CD4-positive, alpha-beta T cell treated with Interleukin-12 subunit alpha and Interleukin-12 subunit beta, for 1 hour (primary cell): ENCODE data around the gene KIF20B.

ENCODE experiments used
- DNase-seq: peaks from one replicate; pipeline ENCODE4 v3.0.0-alpha.2; 2020

KIF20B gene, protein sequence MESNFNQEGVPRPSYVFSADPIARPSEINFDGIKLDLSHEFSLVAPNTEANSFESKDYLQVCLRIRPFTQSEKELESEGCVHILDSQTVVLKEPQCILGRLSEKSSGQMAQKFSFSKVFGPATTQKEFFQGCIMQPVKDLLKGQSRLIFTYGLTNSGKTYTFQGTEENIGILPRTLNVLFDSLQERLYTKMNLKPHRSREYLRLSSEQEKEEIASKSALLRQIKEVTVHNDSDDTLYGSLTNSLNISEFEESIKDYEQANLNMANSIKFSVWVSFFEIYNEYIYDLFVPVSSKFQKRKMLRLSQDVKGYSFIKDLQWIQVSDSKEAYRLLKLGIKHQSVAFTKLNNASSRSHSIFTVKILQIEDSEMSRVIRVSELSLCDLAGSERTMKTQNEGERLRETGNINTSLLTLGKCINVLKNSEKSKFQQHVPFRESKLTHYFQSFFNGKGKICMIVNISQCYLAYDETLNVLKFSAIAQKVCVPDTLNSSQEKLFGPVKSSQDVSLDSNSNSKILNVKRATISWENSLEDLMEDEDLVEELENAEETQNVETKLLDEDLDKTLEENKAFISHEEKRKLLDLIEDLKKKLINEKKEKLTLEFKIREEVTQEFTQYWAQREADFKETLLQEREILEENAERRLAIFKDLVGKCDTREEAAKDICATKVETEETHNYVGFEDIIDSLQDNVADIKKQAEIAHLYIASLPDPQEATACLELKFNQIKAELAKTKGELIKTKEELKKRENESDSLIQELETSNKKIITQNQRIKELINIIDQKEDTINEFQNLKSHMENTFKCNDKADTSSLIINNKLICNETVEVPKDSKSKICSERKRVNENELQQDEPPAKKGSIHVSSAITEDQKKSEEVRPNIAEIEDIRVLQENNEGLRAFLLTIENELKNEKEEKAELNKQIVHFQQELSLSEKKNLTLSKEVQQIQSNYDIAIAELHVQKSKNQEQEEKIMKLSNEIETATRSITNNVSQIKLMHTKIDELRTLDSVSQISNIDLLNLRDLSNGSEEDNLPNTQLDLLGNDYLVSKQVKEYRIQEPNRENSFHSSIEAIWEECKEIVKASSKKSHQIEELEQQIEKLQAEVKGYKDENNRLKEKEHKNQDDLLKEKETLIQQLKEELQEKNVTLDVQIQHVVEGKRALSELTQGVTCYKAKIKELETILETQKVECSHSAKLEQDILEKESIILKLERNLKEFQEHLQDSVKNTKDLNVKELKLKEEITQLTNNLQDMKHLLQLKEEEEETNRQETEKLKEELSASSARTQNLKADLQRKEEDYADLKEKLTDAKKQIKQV (N-terminal part only)

GRCh38 chr10:89701242-89702120 lies at the start of gene KIF20B:
KIF20B (plus strand) TSS chr10:89701590; CDS start chr10:89705295, 3,705 bp downstream.
- DNase-seq = peak; percentile 96

- DNase-seq = no peak
Observed at GRCh38 chr10:89651916-89652573, 49.3 kb upstream of the KIF20B start.

DNA sequence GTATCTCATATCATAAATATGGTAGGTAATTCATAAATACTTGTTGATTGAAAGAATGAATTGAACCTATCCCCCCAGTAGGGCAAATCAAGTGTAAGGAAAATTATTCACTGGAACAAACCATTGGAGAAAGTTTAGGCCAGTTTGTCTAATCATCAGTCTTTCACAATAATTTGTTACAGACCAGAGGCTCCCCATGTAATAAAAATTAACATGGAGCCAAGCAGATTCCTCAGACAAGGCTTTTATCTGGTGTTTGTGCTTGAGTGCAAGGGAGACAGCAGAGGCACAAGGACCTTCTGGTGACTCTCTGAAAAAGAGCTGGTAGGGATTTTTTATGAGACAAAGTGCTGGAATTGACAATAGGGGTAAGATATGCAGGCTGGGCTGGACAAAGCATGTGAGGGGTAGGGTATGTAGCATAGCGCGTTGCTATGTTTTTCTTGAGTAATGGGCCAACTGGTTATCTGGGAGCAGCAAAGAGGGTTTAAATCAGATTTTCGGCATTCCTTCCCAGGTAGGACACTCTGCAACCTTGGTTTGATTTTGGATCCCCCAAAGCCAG lies 48.5 kb upstream of the KIF20B start:
- DNase-seq = no peak

- DNase-seq = no peak
Observed at GRCh38 chr10:89653410-89653869, 48.0 kb upstream of the KIF20B start.

- DNase-seq = no peak
Observed at GRCh38 chr10:89655722-89656121, 45.7 kb upstream of the KIF20B start.

- DNase-seq = no peak
Observed at GRCh38 chr10:89657302-89657701, 44.1 kb upstream of the KIF20B start.

GRCh38 chr10:89659143-89660131 lies 42.0 kb upstream of the KIF20B start:
- no peak for DNase-seq

- DNase-seq = no peak
Observed at GRCh38 chr10:89662596-89662995, 38.8 kb upstream of the KIF20B start.

- no peak for DNase-seq
Observed at GRCh38 chr10:89663144-89663543, 38.2 kb upstream of the KIF20B start.

DNA sequence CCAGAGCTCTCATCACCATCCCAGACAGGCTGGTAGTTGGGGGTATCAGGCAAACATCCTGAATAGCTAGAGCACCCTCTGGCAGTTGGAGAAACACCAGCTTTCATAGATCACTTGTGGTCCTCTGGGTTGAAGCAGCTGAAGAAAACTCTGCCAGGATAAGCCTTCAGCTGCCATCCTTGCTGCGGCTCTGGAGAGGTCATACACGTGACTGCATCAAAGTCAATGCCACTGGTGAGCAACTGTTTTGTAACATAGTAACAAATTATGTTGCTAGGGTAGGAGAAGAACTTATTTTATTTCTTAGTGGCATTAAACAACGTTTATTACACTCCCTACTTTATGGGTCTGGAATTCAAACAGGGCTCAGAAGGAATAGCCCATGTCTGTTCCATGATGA lies 37.2 kb upstream of the KIF20B start:
- no peak for DNase-seq

DNA sequence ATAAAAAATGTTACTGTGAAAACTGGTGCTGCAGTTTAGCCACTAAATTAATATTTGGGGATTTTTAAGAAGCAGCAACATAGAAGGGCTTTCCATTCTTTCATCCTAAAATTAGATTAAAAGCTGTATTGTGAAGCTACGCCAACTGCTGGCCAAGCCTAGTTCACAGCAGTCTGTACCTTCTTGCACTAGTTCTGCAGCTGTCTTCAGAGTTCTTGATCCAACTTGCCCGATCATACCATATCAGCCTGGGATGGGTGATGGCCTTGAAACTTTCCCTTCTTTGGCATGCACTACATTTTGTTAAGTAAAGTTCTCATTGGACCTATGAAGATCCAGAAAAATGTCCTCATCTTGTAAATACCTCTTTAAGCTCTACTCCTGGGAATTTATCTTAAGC lies 36.1 kb upstream of the KIF20B start:
- no peak for DNase-seq

DNA sequence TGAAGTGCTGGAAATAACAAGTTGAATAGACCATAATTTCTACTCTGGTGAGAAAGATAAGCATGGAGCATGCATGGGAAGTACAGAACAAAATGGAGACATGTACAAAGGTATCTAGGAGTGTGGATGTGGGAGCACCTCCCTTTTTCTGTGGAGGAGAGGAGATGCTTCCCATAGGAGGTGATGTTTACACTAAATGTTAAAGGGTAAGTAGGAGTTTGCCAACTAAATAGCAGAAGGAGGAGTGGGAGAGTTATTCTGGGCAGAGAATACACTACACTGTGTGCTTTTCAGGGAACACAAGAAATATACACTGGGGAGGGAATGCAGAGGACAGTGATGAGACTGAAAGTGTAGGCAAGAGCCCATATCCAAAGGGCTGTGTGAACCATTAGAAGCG lies 35.3 kb upstream of the KIF20B start:
- DNase-seq = no peak

DNA sequence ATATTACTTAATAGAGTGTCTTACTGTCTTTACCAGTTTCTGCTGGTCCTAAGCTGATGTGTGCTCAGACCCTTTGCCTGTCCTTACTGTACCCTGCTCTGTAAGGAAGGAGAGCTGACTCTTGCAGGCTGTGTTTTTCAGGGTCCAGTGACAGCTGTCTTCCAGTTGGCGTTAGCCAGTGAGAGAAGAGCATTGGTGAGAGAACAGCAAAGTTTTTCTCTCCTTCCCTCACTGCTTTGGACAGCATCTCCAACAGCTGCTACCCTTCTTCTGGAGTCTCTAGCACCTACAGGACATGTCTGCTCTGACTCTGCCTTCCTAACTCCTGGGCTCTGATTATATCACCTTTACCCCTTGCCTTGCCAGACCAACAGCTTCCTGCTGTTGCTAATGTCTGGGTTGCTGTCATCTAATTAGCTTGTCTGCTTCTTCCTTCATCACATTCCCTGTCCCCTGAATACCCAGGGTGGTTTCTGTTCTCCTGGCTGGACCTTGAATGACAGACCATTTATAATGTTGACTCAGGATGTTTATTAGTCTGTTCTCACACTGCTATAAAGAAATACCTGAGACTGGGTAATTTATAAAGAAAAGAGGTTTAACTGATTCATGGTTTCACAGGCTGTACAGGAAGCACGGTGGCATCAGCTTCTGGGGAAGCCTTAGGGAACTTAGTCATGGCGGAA lies 32.9 kb upstream of the KIF20B start:
- DNase-seq = no peak

DNA sequence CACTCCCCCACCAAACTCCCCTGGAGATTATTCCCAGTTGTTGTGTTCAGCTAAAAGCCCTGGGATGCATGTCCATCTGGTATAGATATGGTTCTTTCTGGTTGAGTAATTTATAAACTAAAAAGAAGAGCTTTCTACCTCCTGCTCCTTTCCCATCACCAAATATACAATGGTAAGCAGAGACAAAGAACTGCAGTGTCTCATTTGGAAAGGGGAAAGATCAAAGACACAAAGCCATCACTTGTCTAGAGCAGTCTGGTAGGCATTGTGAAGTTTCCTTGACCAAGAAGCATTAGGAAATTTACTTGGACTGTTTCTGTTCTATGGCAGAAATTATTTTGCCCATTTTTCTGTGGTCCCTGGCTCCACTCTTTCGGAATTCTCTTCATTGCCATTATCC lies 31.4 kb upstream of the KIF20B start:
- DNase-seq = no peak

DNA sequence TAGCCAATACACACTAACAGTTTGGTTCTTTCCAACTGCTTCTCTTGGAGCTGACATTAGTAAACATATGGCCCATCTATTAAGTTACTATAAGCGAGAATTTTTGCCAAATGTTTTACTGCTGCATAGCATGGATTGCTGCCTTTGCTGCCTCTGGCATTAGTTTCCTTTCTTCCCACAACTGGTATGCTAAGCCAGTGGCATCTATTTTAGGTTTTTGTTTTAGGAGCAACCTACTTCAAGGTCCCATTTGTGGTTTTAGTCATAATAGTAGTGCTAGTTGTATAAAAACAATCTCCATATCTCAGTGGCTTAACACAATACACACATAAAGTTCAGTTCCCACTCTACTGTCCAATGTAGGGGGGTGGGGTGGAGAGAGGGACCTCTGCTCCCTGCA lies 30.5 kb upstream of the KIF20B start:
- no peak for DNase-seq

- DNase-seq = no peak
Observed at GRCh38 chr10:89677341-89677740, 24.0 kb upstream of the KIF20B start.

DNA sequence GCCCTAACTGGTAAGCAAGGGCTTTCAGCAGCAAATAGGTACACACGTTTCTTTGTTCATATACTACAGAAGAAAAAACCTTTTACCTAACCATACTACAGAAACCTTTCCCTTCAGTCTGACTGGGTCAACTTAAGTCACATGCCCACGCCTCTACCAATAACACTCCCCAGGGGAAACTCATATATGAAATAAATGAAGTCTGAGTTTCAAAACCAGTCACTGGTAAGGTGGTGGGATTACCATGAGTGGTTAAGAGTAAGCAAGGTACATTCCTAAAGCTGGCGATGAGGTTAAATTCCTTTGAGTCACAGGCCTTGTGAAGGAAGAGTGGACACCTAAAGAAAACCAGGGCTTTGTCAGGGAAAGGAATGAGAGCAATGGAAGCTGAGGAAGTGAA lies 21.4 kb upstream of the KIF20B start:
- DNase-seq = no peak

DNA sequence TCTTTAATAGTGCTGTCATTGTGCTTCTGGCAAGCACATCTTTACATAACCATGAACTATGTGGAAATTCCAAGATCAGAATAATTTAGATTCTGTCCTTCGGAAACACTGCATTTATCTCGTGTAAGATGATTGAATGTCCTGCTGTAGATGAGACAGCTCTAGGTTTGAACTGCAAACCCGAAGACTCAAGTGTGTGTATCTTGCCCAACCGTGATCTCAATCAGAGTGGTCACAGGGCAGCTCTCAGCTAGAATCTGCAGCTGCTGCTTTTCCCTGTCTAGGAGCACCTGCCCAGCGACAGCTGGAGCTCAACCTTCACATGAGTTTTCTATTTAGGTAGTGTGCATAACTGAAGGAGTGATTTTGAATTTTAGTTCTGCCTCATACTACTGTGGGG lies 17.5 kb upstream of the KIF20B start:
- DNase-seq = no peak

GRCh38 chr10:89684604-89685003 lies 16.8 kb upstream of the KIF20B start:
- DNase-seq = no peak
